Fibroblast of skin of scalp (primary cell): Measurements from ENCODE around the gene PEX5L.
"Not testable (repeated sequence)": the region's sequence is repeated elsewhere in the genome, so short reads cannot be mapped to it uniquely, and the experiment has no call there.

ENCODE experiments used
- DNase-seq: peaks from one replicate; pipeline ENCODE4 v3.0.0-alpha.2; 2013

The PEX5L gene

GRCh38 chr3:179829401-179829800 is 207.3 kb downstream of the PEX5L start:
- no peak for DNase-seq

- no peak for DNase-seq
These were observed 208.0 kb downstream of the PEX5L start for GRCh38 chr3:179828738-179829137.

- DNase-seq: no peak
These were observed 210.5 kb downstream of the PEX5L start for GRCh38 chr3:179826247-179826637.

- DNase-seq: no peak
These were observed 211.1 kb downstream of the PEX5L start for GRCh38 chr3:179825527-179826246.

- no peak for DNase-seq
These were observed 214.4 kb downstream of the PEX5L start for GRCh38 chr3:179822296-179822695.

GRCh38 chr3:179819379-179819778 is 217.4 kb downstream of the PEX5L start:
- no peak for DNase-seq

GRCh38 chr3:179812096-179812382 is 224.7 kb downstream of the PEX5L start:
- DNase-seq: no peak

GRCh38 chr3:179811321-179812095 is 225.2 kb downstream of the PEX5L start:
- peak; percentile 77 for DNase-seq

- DNase-seq: no peak
These were observed 227.1 kb downstream of the PEX5L start for GRCh38 chr3:179809639-179810038.

GRCh38 chr3:179807588-179807987 is 229.1 kb downstream of the PEX5L start:
- no peak for DNase-seq

GRCh38 chr3:179806177-179806576 is 230.6 kb downstream of the PEX5L start:
- peak; percentile 12 for DNase-seq

- DNase-seq: peak; percentile 9
These were observed 234.9 kb downstream of the PEX5L start for GRCh38 chr3:179801856-179802255.

GRCh38 chr3:179801263-179801662 is 235.5 kb downstream of the PEX5L start:
- peak; percentile 88 for DNase-seq

GRCh38 chr3:179797192-179797591 is 239.5 kb downstream of the PEX5L start:
- DNase-seq: no peak

- peak; percentile 20 for DNase-seq
These were observed 240.3 kb downstream of the PEX5L start for GRCh38 chr3:179796421-179796820.

GRCh38 chr3:179794355-179794754 is 242.4 kb downstream of the PEX5L start:
- no peak for DNase-seq

GRCh38 chr3:179791793-179792192 is 244.9 kb downstream of the PEX5L start:
- DNase-seq: no peak

GRCh38 chr3:179788996-179789395 is 247.7 kb downstream of the PEX5L start:
- no peak for DNase-seq

GRCh38 chr3:179782841-179783240 is 253.9 kb downstream of the PEX5L start:
- not testable (repeated sequence) for DNase-seq

- no peak for DNase-seq
These were observed 261.2 kb downstream of the PEX5L start for GRCh38 chr3:179775416-179776122.

GRCh38 chr3:179772297-179772696 is 264.4 kb downstream of the PEX5L start:
- DNase-seq: no peak

- no peak for DNase-seq
These were observed 264.9 kb downstream of the PEX5L start for GRCh38 chr3:179771797-179772196.

- peak; percentile 36 for DNase-seq
These were observed 267.1 kb downstream of the PEX5L start for GRCh38 chr3:179769411-179770247.
